ENCODE results near the gene CMTM8. TPM values are rescaled to one million over a fixed set of nuclear protein-coding genes. Genes with fewer than 3 reads are reported as not detected.

The CMTM8 gene
- total and polyA plus RNA-seq, 2 of the 8 experiments (the other 6 are each of a cell fraction or from before 2014, with no cell fraction given), result 10.5 to 22.4 TPM

DNA sequence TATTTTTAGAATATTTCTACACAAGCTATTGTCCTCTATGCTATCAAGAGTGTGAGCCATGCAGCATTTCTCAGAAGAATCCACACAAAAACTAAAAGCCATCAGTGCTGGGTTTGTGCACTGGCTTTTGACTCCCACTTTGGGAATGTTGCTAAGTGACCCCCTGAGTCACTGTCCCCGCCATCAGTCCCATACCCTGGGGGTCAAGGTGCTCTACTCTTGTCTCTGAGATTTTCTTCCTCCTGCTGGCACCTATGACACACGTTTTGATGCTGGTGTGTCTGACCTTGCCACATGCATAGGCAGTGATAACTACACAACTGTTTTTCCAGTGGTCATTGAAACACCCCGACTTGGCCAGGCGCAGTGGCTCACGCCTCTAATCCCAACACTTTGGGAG, 173.0 kb downstream of the CMTM8 start (continued):
- TF ChIP-seq, protein P1, sequence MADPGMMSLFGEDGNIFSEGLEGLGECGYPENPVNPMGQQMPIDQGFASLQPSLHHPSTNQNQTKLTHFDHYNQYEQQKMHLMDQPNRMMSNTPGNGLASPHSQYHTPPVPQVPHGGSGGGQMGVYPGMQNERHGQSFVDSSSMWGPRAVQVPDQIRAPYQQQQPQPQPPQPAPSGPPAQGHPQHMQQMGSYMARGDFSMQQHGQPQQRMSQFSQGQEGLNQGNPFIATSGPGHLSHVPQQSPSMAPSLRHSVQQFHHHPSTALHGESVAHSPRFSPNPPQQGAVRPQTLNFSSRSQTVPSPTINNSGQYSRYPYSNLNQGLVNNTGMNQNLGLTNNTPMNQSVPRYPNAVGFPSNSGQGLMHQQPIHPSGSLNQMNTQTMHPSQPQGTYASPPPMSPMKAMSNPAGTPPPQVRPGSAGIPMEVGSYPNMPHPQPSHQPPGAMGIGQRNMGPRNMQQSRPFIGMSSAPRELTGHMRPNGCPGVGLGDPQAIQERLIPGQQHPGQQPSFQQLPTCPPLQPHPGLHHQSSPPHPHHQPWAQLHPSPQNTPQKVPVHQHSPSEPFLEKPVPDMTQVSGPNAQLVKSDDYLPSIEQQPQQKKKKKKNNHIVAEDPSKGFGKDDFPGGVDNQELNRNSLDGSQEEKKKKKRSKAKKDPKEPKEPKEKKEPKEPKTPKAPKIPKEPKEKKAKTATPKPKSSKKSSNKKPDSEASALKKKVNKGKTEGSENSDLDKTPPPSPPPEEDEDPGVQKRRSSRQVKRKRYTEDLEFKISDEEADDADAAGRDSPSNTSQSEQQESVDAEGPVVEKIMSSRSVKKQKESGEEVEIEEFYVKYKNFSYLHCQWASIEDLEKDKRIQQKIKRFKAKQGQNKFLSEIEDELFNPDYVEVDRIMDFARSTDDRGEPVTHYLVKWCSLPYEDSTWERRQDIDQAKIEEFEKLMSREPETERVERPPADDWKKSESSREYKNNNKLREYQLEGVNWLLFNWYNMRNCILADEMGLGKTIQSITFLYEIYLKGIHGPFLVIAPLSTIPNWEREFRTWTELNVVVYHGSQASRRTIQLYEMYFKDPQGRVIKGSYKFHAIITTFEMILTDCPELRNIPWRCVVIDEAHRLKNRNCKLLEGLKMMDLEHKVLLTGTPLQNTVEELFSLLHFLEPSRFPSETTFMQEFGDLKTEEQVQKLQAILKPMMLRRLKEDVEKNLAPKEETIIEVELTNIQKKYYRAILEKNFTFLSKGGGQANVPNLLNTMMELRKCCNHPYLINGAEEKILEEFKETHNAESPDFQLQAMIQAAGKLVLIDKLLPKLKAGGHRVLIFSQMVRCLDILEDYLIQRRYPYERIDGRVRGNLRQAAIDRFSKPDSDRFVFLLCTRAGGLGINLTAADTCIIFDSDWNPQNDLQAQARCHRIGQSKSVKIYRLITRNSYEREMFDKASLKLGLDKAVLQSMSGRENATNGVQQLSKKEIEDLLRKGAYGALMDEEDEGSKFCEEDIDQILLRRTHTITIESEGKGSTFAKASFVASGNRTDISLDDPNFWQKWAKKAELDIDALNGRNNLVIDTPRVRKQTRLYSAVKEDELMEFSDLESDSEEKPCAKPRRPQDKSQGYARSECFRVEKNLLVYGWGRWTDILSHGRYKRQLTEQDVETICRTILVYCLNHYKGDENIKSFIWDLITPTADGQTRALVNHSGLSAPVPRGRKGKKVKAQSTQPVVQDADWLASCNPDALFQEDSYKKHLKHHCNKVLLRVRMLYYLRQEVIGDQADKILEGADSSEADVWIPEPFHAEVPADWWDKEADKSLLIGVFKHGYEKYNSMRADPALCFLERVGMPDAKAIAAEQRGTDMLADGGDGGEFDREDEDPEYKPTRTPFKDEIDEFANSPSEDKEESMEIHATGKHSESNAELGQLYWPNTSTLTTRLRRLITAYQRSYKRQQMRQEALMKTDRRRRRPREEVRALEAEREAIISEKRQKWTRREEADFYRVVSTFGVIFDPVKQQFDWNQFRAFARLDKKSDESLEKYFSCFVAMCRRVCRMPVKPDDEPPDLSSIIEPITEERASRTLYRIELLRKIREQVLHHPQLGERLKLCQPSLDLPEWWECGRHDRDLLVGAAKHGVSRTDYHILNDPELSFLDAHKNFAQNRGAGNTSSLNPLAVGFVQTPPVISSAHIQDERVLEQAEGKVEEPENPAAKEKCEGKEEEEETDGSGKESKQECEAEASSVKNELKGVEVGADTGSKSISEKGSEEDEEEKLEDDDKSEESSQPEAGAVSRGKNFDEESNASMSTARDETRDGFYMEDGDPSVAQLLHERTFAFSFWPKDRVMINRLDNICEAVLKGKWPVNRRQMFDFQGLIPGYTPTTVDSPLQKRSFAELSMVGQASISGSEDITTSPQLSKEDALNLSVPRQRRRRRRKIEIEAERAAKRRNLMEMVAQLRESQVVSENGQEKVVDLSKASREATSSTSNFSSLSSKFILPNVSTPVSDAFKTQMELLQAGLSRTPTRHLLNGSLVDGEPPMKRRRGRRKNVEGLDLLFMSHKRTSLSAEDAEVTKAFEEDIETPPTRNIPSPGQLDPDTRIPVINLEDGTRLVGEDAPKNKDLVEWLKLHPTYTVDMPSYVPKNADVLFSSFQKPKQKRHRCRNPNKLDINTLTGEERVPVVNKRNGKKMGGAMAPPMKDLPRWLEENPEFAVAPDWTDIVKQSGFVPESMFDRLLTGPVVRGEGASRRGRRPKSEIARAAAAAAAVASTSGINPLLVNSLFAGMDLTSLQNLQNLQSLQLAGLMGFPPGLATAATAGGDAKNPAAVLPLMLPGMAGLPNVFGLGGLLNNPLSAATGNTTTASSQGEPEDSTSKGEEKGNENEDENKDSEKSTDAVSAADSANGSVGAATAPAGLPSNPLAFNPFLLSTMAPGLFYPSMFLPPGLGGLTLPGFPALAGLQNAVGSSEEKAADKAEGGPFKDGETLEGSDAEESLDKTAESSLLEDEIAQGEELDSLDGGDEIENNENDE (IDR thresholded peaks at IDR 0.05; ENCODE audit: insufficient replicate concordance, low read length), result no peak
- TF ChIP-seq CEBPB (IDR thresholded peaks at IDR 0.05; ENCODE audit: low read depth, low read length) (no peak), TBP (IDR thresholded peaks at IDR 0.05; ENCODE audit: low read depth, low read length) (no peak)
